Ammon's horn (tissue), 1 donor: Measurements from ENCODE around the gene SMAD7.

Experiments used
- DNase-seq: peaks from one replicate; pipeline ENCODE4 v3.0.0-alpha.2; 2016; ENCODE audit warnings: low spot score

Gene SMAD7

GRCh38 chr18:48959921-48960920 lies 9.5 kb upstream of the SMAD7 start:
- DNase-seq: no peak

GRCh38 chr18:48959551-48959920 lies 8.8 kb upstream of the SMAD7 start:
- DNase-seq: no peak

- DNase-seq: no peak
Measured at GRCh38 chr18:48958951-48959350, 8.2 kb upstream of the SMAD7 start.

- DNase-seq: no peak
Measured at GRCh38 chr18:48957616-48958015, 6.9 kb upstream of the SMAD7 start.

GRCh38 chr18:48957136-48957535 lies 6.4 kb upstream of the SMAD7 start:
- no peak for DNase-seq

- DNase-seq: no peak
Measured at GRCh38 chr18:48956356-48956755, 5.6 kb upstream of the SMAD7 start.

GRCh38 chr18:48955830-48956261 lies 5.1 kb upstream of the SMAD7 start:
- DNase-seq: no peak

- no peak for DNase-seq
Measured at GRCh38 chr18:48954886-48955819, 4.4 kb upstream of the SMAD7 start.

GRCh38 chr18:48953104-48953706 lies 2.4 kb upstream of the SMAD7 start:
- DNase-seq: no peak

- DNase-seq: peak; percentile 80
Measured at GRCh38 chr18:48952287-48953103, 1.7 kb upstream of the SMAD7 start.

- peak; percentile 85 for DNase-seq
Measured at GRCh38 chr18:48951448-48952286, 902 bp upstream of the SMAD7 start.

GRCh38 chr18:48949606-48950535 lies 894 bp downstream of the SMAD7 start:
- no peak for DNase-seq

GRCh38 chr18:48949050-48949605 lies 1.6 kb downstream of the SMAD7 start:
- no peak for DNase-seq

- peak; percentile 72 for DNase-seq
Measured at GRCh38 chr18:48948112-48949049, 2.4 kb downstream of the SMAD7 start.

- DNase-seq: peak; percentile 77
Measured at GRCh38 chr18:48947560-48947959, 3.2 kb downstream of the SMAD7 start.

- no peak for DNase-seq
Measured at GRCh38 chr18:48947092-48947491, 3.7 kb downstream of the SMAD7 start.

GRCh38 chr18:48946329-48946835 lies 4.4 kb downstream of the SMAD7 start:
- no peak for DNase-seq

GRCh38 chr18:48945953-48946217 lies 4.9 kb downstream of the SMAD7 start:
- no peak for DNase-seq
